Fibroblast of pulmonary artery (primary cell): ENCODE measurements around the gene SCP2.
"Not testable (repeated sequence)": the region's sequence is repeated elsewhere in the genome, so short reads cannot be mapped to it uniquely, and the experiment has no call there.

ENCODE experiments used
- DNase-seq: peaks from one replicate; pipeline ENCODE4 v3.0.0-alpha.2; 2010; ENCODE audit warnings: low read depth
- H3K4me3 ChIP-seq: replicated peaks from 2 replicates; pipeline ENCODE4 v1.5.1; 2011; ENCODE audit warnings: low read depth, mild to moderate bottlenecking, control low read depth, low read length, moderate library complexity
- CTCF ChIP-seq: IDR thresholded peaks from 2 replicates; pipeline ENCODE4 v1.5.1; 2011; ENCODE audit warnings: mild to moderate bottlenecking, control low read depth, low read length, inconsistent platforms; ENCODE audit errors: missing control alignments

Gene SCP2

GRCh38 chr1:52943876-52944416, 16.9 kb downstream of the SCP2 start:
- no peak overlapping the region for H3K4me3 ChIP-seq
- TF ChIP-seq CTCF, result no peak
- no peak for DNase-seq

- TF ChIP-seq CTCF, result no peak
- H3K4me3 ChIP-seq, result no peak overlapping the region
- DNase-seq, result no peak
These were observed 17.5 kb downstream of the SCP2 start for GRCh38 chr1:52944566-52944965.

GRCh38 chr1:52947490-52947889, 20.4 kb downstream of the SCP2 start:
- DNase-seq, result no peak
- H3K4me3 ChIP-seq, result no peak overlapping the region
- no peak for TF ChIP-seq CTCF

GRCh38 chr1:52949602-52950001, 22.5 kb downstream of the SCP2 start:
- not testable (repeated sequence) for H3K4me3 ChIP-seq, DNase-seq

- no peak for TF ChIP-seq CTCF
- no peak for DNase-seq
These were observed 25.0 kb downstream of the SCP2 start for GRCh38 chr1:52952112-52952511.

GRCh38 chr1:52955129-52955970, 28.3 kb downstream of the SCP2 start:
- peak overlapping the region; percentile 1 for H3K4me3 ChIP-seq
- peak; percentile 79 for DNase-seq
- TF ChIP-seq CTCF, result no peak

More at GRCh38 chr1:52952112-52952511, 25.0 kb downstream of the SCP2 start:
- H3K4me3 ChIP-seq, result no peak overlapping the region

- no peak for DNase-seq
- TF ChIP-seq CTCF, result no peak
- no peak overlapping the region for H3K4me3 ChIP-seq
These were observed 36.0 kb downstream of the SCP2 start for GRCh38 chr1:52963101-52963500.
